BJ (cell line): ENCODE results near the gene DTNB. TPM values are rescaled to one million over a fixed set of nuclear protein-coding genes. Genes with fewer than 3 reads are reported as not detected.

Experiments used
- CTCF ChIA-PET: fragments of 350-600 bp; formaldehyde crosslinking; extraction: SDS; loops from one replicate; lab custom pipeline; 2021; ENCODE audit warnings: antibody characterized with exemption, inconsistent platforms; lab: Yijun Ruan, JAX
- POLR2A ChIA-PET: fragments of 300-600 bp; sonication (Branson Sonifier 250); formaldehyde crosslinking; extraction: SDS; loops from one replicate; lab custom pipeline; 2021; ENCODE audit warnings: antibody characterized with exemption; lab: Charles Lee
- DNase-seq: peaks from one replicate; pipeline ENCODE4 v3.0.0-alpha.2; 2011; ENCODE audit warnings: low read depth
- H3K27me3 ChIP-seq: 2 replicates; pipeline ENCODE4 v1.6.0; 2011; ENCODE audit warnings: low read length; ENCODE audit not compliant: control insufficient read depth, insufficient read depth
- H3K36me3 ChIP-seq: 2 replicates; pipeline ENCODE4 v1.5.1; 2011; ENCODE audit warnings: low read length; ENCODE audit not compliant: control insufficient read depth, insufficient read depth
- H3K4me3 ChIP-seq: 2 replicates; pipeline ENCODE4 v1.5.1; 2011; ENCODE audit warnings: low read depth, mild to moderate bottlenecking, control low read depth, low read length
- polyA plus RNA-seq: library from polyadenylated mRNA; depleted of rRNA; stranded (reverse); fragments of >200 nt; gene quantifications from 2 replicates; pipeline ENCODE4 v1.2.3, GENCODE V29; 2011
- TF ChIP-seq, protein P1 (sequence below): IDR thresholded peaks from 2 replicates; pipeline ENCODE4 v1.5.1; 2011; ENCODE audit warnings: low read depth, mild to moderate bottlenecking, control low read depth, inconsistent platforms, low read length, moderate library complexity; ENCODE audit not compliant: insufficient read depth

DTNB gene
- polyA plus RNA-seq, 1 experiment = 7.7 TPM

DNA sequence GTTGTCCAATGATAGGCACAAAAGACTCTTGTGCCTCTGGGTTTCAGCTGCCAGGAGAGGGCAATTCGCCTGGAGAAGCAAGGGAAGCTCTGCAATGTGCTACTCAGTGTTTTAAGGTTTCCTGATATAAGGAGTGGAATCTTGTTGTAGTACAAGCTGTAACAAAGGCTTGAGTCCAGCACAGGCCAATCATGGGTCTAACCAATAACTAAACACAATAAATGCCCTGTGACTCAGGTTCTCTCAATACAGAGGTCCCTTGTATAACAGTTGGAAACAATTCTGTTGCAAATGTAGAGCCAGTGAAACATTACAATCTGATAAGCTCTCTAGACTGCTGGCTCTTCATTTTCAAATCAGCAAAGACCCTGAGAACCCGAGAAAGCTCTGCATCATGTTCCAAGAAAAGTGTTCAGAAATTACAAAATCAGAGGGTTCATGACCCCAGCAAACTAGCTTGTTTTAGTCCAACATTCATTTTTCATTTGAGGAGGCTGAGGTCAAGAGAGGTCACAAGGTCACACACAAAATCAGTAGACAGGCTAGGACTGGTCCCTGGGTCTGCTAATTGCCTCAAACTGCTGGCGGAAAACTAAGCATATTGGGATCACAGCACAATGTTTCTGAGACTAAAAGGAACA is 272.7 kb downstream of the DTNB start:
- H3K4me3 ChIP-seq = no peak overlapping the region
- DNase-seq = no peak
- TF ChIP-seq, protein P1, sequence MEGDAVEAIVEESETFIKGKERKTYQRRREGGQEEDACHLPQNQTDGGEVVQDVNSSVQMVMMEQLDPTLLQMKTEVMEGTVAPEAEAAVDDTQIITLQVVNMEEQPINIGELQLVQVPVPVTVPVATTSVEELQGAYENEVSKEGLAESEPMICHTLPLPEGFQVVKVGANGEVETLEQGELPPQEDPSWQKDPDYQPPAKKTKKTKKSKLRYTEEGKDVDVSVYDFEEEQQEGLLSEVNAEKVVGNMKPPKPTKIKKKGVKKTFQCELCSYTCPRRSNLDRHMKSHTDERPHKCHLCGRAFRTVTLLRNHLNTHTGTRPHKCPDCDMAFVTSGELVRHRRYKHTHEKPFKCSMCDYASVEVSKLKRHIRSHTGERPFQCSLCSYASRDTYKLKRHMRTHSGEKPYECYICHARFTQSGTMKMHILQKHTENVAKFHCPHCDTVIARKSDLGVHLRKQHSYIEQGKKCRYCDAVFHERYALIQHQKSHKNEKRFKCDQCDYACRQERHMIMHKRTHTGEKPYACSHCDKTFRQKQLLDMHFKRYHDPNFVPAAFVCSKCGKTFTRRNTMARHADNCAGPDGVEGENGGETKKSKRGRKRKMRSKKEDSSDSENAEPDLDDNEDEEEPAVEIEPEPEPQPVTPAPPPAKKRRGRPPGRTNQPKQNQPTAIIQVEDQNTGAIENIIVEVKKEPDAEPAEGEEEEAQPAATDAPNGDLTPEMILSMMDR = no peak
- ChIA-PET POLR2A (no interaction called here), CTCF (interaction anchor here (0.8 to 1.3 kb wide), 2 partner anchors 25 to 39 kb away, joined by 3 to 4 read pairs; no protein-coding TSS in a partner anchor)
- H3K36me3 ChIP-seq = no peaks in the 10 kb centered on the region
- H3K27me3 ChIP-seq = no peaks in the 10 kb centered on the region

DNA sequence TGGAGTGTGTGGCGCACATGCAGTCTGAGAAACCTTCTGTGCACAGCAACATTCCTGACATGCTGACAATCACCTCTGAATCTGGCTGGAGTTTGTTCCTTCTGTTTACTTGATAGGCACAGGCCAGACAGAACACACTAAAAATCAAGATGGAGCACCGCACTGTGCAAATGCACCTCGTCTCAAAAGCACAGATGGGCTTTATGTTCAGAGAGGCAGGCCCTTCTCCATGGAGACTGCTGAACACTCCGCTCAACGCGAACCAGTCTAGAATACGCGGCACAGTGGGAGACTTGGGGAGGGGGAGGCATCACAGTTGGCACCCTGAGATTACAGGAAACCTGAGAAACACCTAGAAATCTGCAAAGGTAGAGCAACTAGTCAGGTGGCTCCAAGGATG is 273.2 kb downstream of the DTNB start:
- CTCF ChIA-PET = interaction anchor here (1.3 kb wide), 1 partner anchor 24 kb away, joined by 4 read pairs; no protein-coding TSS in a partner anchor
- Histone ChIP-seq H3K27me3 (no peaks in the 10 kb centered on the region), H3K4me3 (no peak overlapping the region), H3K36me3 (no peaks in the 10 kb centered on the region)
- no peak for DNase-seq
- TF ChIP-seq, protein P1 = no peak
- POLR2A ChIA-PET = no interaction called here

DNA sequence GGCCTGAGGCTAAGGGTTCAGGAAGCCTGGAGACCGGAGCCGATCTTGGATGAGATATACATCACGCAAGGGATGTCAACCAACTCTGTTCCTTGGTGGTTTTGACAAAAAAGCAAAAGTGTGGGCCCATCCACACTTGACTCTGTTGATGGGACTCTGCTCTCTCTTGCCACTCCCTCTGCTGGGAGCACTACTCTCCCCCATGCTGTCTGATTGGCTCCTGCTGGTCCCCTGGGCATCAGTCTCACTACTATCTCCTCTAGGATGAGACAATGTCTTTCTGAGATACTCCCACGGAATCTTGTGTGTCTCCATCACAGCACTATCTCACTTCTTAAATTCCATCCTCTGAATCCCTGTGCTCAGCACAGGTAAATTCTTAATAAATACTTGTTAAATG is 274.8 kb downstream of the DTNB start:
- Histone ChIP-seq H3K27me3 (no peaks in the 10 kb centered on the region), H3K36me3 (no peaks in the 10 kb centered on the region), H3K4me3 (no peak overlapping the region)
- DNase-seq = no peak
- TF ChIP-seq, protein P1 = no peak
- POLR2A ChIA-PET = no interaction called here
- CTCF ChIA-PET = interaction anchor here (0.6 to 0.9 kb wide), 3 partner anchors 14 to 169 kb away, joined by 3 to 4 read pairs (median 3); no protein-coding TSS in a partner anchor

DNA sequence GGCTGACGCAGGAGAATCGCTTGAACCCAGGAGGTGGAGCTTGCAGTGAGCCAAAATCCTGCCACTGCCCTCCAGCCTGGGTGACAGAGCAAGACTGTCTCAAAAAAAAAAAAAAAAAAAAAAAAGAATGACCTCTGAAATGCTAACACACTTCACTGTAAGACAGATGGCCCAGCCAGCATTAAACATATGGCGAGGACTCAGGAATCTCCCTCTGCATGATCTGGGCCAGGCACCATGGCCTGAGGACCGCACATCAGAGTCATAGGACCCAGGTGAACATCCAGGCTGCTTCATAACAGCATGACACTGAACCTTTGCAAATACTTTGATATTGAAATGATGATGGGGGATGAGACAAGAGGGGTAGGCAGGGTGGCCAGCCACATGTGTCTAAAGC is 275.6 kb downstream of the DTNB start:
- DNase-seq = no peak
- TF ChIP-seq, protein P1 = no peak
- no peaks in the 10 kb centered on the region for H3K27me3 ChIP-seq
- CTCF ChIA-PET = interaction anchor here (0.7 to 0.9 kb wide), 2 partner anchors 22 to 168 kb away, joined by 3 read pairs; no protein-coding TSS in a partner anchor
- no peak overlapping the region for H3K4me3 ChIP-seq
- H3K36me3 ChIP-seq = no peaks in the 10 kb centered on the region
- POLR2A ChIA-PET = no interaction called here

DNA sequence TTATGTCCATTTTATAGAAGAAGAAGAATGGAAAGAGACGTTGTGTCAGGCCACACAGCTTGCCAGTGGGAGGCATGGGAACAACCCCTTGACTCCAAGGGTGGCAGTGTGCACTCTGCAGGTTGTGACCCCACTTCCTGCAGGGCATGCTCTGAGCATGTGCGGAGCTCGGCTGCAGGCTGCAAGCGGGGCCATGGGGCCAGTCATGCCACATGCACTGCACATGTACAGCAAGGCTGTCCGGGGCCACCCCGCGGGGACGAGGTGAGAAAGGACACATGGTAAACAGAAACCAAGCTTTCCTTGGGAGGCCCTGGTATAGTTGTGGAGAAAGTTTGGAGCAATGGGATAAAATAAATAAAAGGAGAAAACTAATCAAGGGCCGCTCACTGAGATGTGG is 284.2 kb downstream of the DTNB start:
- POLR2A ChIA-PET = no interaction called here
- CTCF ChIA-PET = interaction anchor here (1.3 to 1.8 kb wide), 2 partner anchors 12 to 27 kb away, joined by 4 to 10 read pairs; no protein-coding TSS in a partner anchor
- Histone ChIP-seq H3K27me3 (no peaks in the 10 kb centered on the region), H3K4me3 (no peak overlapping the region), H3K36me3 (no peaks in the 10 kb centered on the region)
- no peak for DNase-seq
- TF ChIP-seq, protein P1 = no peak
